Osteoblast (primary cell): Measurements from ENCODE around the gene ARHGAP44. TPM values are rescaled to one million over a fixed set of nuclear protein-coding genes. Genes with fewer than 3 reads are reported as not detected.

ENCODE experiments used
- DNase-seq: peaks from one replicate; pipeline ENCODE4 v3.0.0; 2011; ENCODE audit warnings: low spot score, mixed read lengths; ENCODE audit not compliant: insufficient read length; ENCODE audit errors: missing footprints
- H2AFZ ChIP-seq: 2 replicates; pipeline ENCODE4 v1.6.0; 2011; ENCODE audit warnings: mild to moderate bottlenecking, low read length
- H3K27ac ChIP-seq: 2 replicates; pipeline ENCODE4 v1.5.1; 2011; ENCODE audit warnings: mild to moderate bottlenecking, low read depth, low read length, moderate library complexity
- H3K27me3 ChIP-seq: 2 replicates; pipeline ENCODE4 v1.6.0; 2012; ENCODE audit warnings: mild to moderate bottlenecking, control low read depth, inconsistent platforms, low read length, moderate library complexity; ENCODE audit not compliant: insufficient read depth
- H3K36me3 ChIP-seq: 2 replicates; pipeline ENCODE4 v1.5.1; 2011; ENCODE audit warnings: mild to moderate bottlenecking, low read length, control low read depth, moderate library complexity; ENCODE audit not compliant: insufficient read depth
- H3K4me1 ChIP-seq: 2 replicates; pipeline ENCODE4 v1.5.1; 2011; ENCODE audit warnings: mild to moderate bottlenecking, low read length, control low read depth, moderate library complexity; ENCODE audit not compliant: insufficient read depth
- H3K4me2 ChIP-seq: 2 replicates; pipeline ENCODE4 v1.6.0; 2011; ENCODE audit warnings: mild to moderate bottlenecking, low read length; ENCODE audit not compliant: insufficient read depth
- H3K4me3 ChIP-seq: fragments of 200-600 bp; sonication (generic); 3 replicates; pipeline ENCODE4 v1.5.1; 2012; ENCODE audit warnings: mild to moderate bottlenecking, low read length, inconsistent platforms; ENCODE audit not compliant: insufficient read depth
- H3K79me2 ChIP-seq: 2 replicates; pipeline ENCODE4 v1.6.0; 2012; ENCODE audit warnings: mild to moderate bottlenecking, low read length, control low read depth, inconsistent platforms; ENCODE audit not compliant: insufficient read depth
- H3K9me3 ChIP-seq: 2 replicates; pipeline ENCODE4 v1.5.1; 2011; ENCODE audit warnings: low read depth, low read length, control low read depth
- H4K20me1 ChIP-seq: 2 replicates; pipeline ENCODE4 v1.6.0; 2012; ENCODE audit warnings: mild to moderate bottlenecking, low read length, control low read depth; ENCODE audit not compliant: insufficient read depth
- total RNA-seq: library from RNA; depleted of rRNA; stranded (reverse); fragments of >200 nt; gene quantifications from 2 replicates; pipeline ENCODE4 v1.2.3, GENCODE V29; 2012
- TF ChIP-seq, protein P1 (sequence below): IDR thresholded peaks from 2 replicates; pipeline ENCODE4 v1.5.1; 2011; ENCODE audit warnings: mild to moderate bottlenecking, low read depth, low read length, moderate library complexity; ENCODE audit errors: extremely low read depth

ARHGAP44 gene
- total RNA-seq, 1 donor = 4.3 TPM

- Histone ChIP-seq H2AFZ (no peak overlapping the region), H3K79me2 (no peaks in the 10 kb centered on the region), H3K4me1 (no peaks in the 10 kb centered on the region), H3K9me3 (no peaks in the 10 kb centered on the region), H3K4me3 (no peak overlapping the region), H3K36me3 (no peaks in the 10 kb centered on the region), H4K20me1 (no peaks in the 10 kb centered on the region), H3K27ac (no peak overlapping the region), H3K4me2 (no peak overlapping the region), H3K27me3 (no peaks in the 10 kb centered on the region)
- TF ChIP-seq, protein P1, sequence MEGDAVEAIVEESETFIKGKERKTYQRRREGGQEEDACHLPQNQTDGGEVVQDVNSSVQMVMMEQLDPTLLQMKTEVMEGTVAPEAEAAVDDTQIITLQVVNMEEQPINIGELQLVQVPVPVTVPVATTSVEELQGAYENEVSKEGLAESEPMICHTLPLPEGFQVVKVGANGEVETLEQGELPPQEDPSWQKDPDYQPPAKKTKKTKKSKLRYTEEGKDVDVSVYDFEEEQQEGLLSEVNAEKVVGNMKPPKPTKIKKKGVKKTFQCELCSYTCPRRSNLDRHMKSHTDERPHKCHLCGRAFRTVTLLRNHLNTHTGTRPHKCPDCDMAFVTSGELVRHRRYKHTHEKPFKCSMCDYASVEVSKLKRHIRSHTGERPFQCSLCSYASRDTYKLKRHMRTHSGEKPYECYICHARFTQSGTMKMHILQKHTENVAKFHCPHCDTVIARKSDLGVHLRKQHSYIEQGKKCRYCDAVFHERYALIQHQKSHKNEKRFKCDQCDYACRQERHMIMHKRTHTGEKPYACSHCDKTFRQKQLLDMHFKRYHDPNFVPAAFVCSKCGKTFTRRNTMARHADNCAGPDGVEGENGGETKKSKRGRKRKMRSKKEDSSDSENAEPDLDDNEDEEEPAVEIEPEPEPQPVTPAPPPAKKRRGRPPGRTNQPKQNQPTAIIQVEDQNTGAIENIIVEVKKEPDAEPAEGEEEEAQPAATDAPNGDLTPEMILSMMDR = no peak
- no peak for DNase-seq
Observed at GRCh38 chr17:12909511-12909910, 120.2 kb downstream of the ARHGAP44 start.

GRCh38 chr17:12911239-12911638 is 121.9 kb downstream of the ARHGAP44 start:
- H3K36me3 ChIP-seq = no peaks in the 10 kb centered on the region
- TF ChIP-seq, protein P1 = no peak
- no peaks in the 10 kb centered on the region for H4K20me1 ChIP-seq
- H3K4me1 ChIP-seq = no peaks in the 10 kb centered on the region
- no peaks in the 10 kb centered on the region for H3K9me3 ChIP-seq
- H3K27me3 ChIP-seq = no peaks in the 10 kb centered on the region
- H2AFZ ChIP-seq = no peak overlapping the region
- no peak for DNase-seq
- no peaks in the 10 kb centered on the region for H3K79me2 ChIP-seq
- no peak overlapping the region for H3K27ac ChIP-seq
- H3K4me2 ChIP-seq = no peak overlapping the region
- no peak overlapping the region for H3K4me3 ChIP-seq

DNA sequence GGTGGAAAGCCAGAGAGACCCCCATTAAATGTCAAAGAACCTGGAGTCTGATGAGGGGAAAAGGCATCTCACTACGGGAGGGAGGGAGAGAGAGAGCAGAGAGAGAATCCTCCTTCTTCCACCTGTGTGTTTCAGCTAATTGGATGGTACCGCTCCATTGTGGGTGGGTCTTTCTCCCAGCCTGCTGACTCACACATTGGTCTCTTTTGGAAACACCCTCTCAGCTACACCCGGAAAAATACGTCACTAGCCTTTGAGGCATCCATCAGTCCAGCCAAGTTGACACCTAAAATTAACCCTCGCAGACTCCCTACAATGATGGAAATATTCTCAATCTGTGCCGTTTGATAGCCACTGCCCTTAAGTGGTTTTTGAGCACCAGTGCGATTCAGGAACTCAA is 128.1 kb downstream of the ARHGAP44 start:
- no peak overlapping the region for H3K4me3 ChIP-seq
- H3K9me3 ChIP-seq = no peaks in the 10 kb centered on the region
- H3K4me2 ChIP-seq = no peak overlapping the region
- no peaks in the 10 kb centered on the region for H3K27me3 ChIP-seq
- TF ChIP-seq, protein P1 = no peak
- H3K4me1 ChIP-seq = no peaks in the 10 kb centered on the region
- H4K20me1 ChIP-seq = no peaks in the 10 kb centered on the region
- no peaks in the 10 kb centered on the region for H3K79me2 ChIP-seq
- DNase-seq = no peak
- H2AFZ ChIP-seq = no peak overlapping the region
- H3K27ac ChIP-seq = no peak overlapping the region
- H3K36me3 ChIP-seq = no peaks in the 10 kb centered on the region

GRCh38 chr17:12918142-12918541 is 128.8 kb downstream of the ARHGAP44 start:
- Histone ChIP-seq H3K4me3 (no peak overlapping the region), H3K27ac (no peak overlapping the region), H2AFZ (no peak overlapping the region), H3K4me2 (no peak overlapping the region), H3K4me1 (no peaks in the 10 kb centered on the region), H3K9me3 (no peaks in the 10 kb centered on the region), H3K27me3 (no peaks in the 10 kb centered on the region), H3K79me2 (no peaks in the 10 kb centered on the region), H3K36me3 (no peaks in the 10 kb centered on the region), H4K20me1 (no peaks in the 10 kb centered on the region)
- no peak for DNase-seq
- TF ChIP-seq, protein P1 = no peak
